Kidney (tissue), 14 donors: ENCODE data around the gene GLIS1. TPM values are rescaled to one million over a fixed set of nuclear protein-coding genes. Genes with fewer than 3 reads are reported as not detected.

Experiments
- DNase-seq, 5 donors: peaks; one replicate each; pipeline ENCODE4 v3.0.0-alpha.2; 2013 to 2020
- FAIRE-seq: peaks from 2 replicates; lab custom pipeline; 2012; peaks lifted over from hg19 to GRCh38; lab: Jason Lieb, UNC
- H3K27ac ChIP-seq, 2 donors: one replicate each; pipeline ENCODE4 v1.7.0; 2013; ENCODE audit warnings: low read depth in 2 of 2, low read length in 2 of 2, inconsistent platforms in 1 of 2
- H3K27me3 ChIP-seq: one replicate; pipeline ENCODE4 v1.7.1; 2013; ENCODE audit warnings: low read length, inconsistent platforms; ENCODE audit not compliant: control insufficient read depth, insufficient read depth
- H3K36me3 ChIP-seq, 3 donors: one replicate each; pipeline versions ENCODE4 v1.7.0 to v1.7.1; 2013; ENCODE audit warnings: low read length in 3 of 3, control low read depth in 1 of 3, inconsistent platforms in 1 of 3; ENCODE audit not compliant: insufficient read depth in 3 of 3, control insufficient read depth in 2 of 3
- H3K4me1 ChIP-seq, 3 donors: one replicate each; pipeline versions ENCODE4 v1.7.0 to v1.7.1; 2013; ENCODE audit warnings: low read length in 3 of 3, inconsistent platforms in 1 of 3, low read depth in 1 of 3; ENCODE audit not compliant: control insufficient read depth in 2 of 3, insufficient read depth in 2 of 3
- H3K4me3 ChIP-seq, 3 donors: one replicate each; pipeline versions ENCODE4 v1.7.0 to v1.8.1; 2013; ENCODE audit warnings: low read length in 3 of 3, control low read depth in 1 of 3, inconsistent platforms in 1 of 3
- H3K9ac ChIP-seq, 3 donors: one replicate each; pipeline versions ENCODE4 v1.7.0 to v1.7.1; 2013; ENCODE audit warnings: low read length in 3 of 3, control low read depth in 1 of 3, inconsistent platforms in 1 of 3
- H3K9me3 ChIP-seq, 3 donors: one replicate each; pipeline versions ENCODE4 v1.7.0 to v1.7.1; 2013; ENCODE audit warnings: low read length in 3 of 3, control low read depth in 1 of 3, inconsistent platforms in 1 of 3; ENCODE audit not compliant: control insufficient read depth in 2 of 3, insufficient read depth in 1 of 3
- intact Hi-C: fragments of 100-400 bp; cut with DNase I; formaldehyde crosslinking; loops from one replicate; pipeline ENCODE4 v1.11.1; 2022
- polyA plus RNA-seq: library from polyadenylated mRNA; stranded (reverse); fragments of 350-450 nt; fragmentation: Illumina TruSeq; extraction: RNeasy Lipid Tissue Mini Kit (QIAGEN cat#74804); gene quantifications from one replicate; pipeline ENCODE4 v1.2.3, GENCODE V29; 2014; ENCODE audit warnings: low read depth, low replicate concordance; ENCODE audit not compliant: insufficient read depth
- total RNA-seq: library from RNA; stranded (reverse); fragmentation: NEBNext Ultra II Directional; extraction: Animal tissue kit (Norgen Biotek cat#: 25700); gene quantifications from one replicate; pipeline ENCODE4 v1.2.1, GENCODE V29; 2021
- TF ChIP-seq, protein P1 (sequence below): IDR thresholded peaks from 3 replicates; pipeline ENCODE4 v1.5.1; 2012; ENCODE audit warnings: mild to moderate bottlenecking, moderate library complexity, borderline replicate concordance; ENCODE audit not compliant: insufficient read depth; ENCODE audit errors: extremely low read depth
- donor health status: control.
- donor health status: control.
- donor health status: control.
- donor health status: control.
- donor health status: control.
- donor health status: DM: yes; HTN: yes; CAD: no.
- donor health status: Normal renal cell carcinoma (clear cell type).

The GLIS1 gene
- total and polyA plus RNA-seq, 2 donors from 2014 or later: 3.3 to 3.7 TPM

DNA sequence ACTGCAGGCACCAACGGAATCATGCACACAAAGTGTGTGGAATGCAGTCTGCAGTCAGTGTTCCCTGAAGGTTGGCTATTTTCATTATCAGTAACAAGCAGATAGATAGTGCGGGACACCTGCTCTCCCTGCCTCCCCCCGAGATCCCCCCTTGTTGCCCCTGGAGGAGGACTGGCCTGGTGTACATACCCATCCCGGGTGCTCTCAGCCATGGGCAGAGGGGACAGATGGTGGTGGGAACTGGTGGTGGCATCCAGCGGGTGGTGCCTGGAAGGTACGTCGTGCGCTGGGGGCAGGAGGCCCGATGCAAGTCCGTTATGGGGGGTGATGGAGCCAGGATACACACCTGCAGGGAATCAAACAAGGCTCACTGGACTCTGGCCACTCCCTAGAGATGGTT is 224.5 kb downstream of the GLIS1 start:
- peaks cover 0 to 2% (median 0%) of the 10 kb centered on the region in 3 donors for H3K36me3 ChIP-seq
- FAIRE-seq (no peak), DNase-seq (no peak)
- peaks cover 0 to 7% (median 0%) of the 10 kb centered on the region in 3 donors for H3K4me1 ChIP-seq
- H3K9me3 ChIP-seq: no peaks in the 10 kb centered on the region
- intact Hi-C loops: no loop called here
- no peaks in the 10 kb centered on the region for H3K27me3 ChIP-seq
- TF ChIP-seq, protein P1, sequence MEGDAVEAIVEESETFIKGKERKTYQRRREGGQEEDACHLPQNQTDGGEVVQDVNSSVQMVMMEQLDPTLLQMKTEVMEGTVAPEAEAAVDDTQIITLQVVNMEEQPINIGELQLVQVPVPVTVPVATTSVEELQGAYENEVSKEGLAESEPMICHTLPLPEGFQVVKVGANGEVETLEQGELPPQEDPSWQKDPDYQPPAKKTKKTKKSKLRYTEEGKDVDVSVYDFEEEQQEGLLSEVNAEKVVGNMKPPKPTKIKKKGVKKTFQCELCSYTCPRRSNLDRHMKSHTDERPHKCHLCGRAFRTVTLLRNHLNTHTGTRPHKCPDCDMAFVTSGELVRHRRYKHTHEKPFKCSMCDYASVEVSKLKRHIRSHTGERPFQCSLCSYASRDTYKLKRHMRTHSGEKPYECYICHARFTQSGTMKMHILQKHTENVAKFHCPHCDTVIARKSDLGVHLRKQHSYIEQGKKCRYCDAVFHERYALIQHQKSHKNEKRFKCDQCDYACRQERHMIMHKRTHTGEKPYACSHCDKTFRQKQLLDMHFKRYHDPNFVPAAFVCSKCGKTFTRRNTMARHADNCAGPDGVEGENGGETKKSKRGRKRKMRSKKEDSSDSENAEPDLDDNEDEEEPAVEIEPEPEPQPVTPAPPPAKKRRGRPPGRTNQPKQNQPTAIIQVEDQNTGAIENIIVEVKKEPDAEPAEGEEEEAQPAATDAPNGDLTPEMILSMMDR: no peak
- no peak overlapping the region for H3K4me3 ChIP-seq
- H3K9ac ChIP-seq: no peak overlapping the region
- H3K27ac ChIP-seq: no peak overlapping the region

DNA sequence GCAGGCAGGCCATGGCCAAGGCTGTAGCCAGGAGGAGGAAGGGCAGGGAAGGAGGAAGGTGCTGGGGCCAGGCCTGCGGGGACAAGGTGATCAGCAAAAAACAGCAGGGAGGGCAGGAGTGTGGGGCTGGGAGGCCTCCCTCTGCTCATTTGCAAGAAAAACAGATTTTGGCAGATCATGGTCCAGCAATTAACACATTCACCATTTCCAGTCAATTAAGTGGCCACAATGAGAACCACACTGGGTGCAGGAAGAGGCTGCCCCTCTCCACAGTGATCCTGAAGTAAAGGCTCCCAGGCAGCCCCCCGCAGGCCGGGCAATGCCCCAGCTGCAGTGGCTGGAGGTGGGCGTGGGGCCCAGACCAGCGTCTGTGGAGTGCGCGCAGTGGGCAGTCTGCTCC is 225.1 kb downstream of the GLIS1 start:
- H3K27me3 ChIP-seq: no peaks in the 10 kb centered on the region
- H3K36me3 ChIP-seq: peaks cover 0 to 2% (median 0%) of the 10 kb centered on the region in 3 donors
- H3K9me3 ChIP-seq: no peaks in the 10 kb centered on the region
- intact Hi-C loops: no loop called here
- H3K9ac ChIP-seq: no peak overlapping the region
- H3K4me3 ChIP-seq: no peak overlapping the region
- no peak for FAIRE-seq
- peaks cover 0 to 6% (median 0%) of the 10 kb centered on the region in 3 donors for H3K4me1 ChIP-seq
- no peak overlapping the region for H3K27ac ChIP-seq
- TF ChIP-seq, protein P1: no peak
- DNase-seq: no peak

DNA sequence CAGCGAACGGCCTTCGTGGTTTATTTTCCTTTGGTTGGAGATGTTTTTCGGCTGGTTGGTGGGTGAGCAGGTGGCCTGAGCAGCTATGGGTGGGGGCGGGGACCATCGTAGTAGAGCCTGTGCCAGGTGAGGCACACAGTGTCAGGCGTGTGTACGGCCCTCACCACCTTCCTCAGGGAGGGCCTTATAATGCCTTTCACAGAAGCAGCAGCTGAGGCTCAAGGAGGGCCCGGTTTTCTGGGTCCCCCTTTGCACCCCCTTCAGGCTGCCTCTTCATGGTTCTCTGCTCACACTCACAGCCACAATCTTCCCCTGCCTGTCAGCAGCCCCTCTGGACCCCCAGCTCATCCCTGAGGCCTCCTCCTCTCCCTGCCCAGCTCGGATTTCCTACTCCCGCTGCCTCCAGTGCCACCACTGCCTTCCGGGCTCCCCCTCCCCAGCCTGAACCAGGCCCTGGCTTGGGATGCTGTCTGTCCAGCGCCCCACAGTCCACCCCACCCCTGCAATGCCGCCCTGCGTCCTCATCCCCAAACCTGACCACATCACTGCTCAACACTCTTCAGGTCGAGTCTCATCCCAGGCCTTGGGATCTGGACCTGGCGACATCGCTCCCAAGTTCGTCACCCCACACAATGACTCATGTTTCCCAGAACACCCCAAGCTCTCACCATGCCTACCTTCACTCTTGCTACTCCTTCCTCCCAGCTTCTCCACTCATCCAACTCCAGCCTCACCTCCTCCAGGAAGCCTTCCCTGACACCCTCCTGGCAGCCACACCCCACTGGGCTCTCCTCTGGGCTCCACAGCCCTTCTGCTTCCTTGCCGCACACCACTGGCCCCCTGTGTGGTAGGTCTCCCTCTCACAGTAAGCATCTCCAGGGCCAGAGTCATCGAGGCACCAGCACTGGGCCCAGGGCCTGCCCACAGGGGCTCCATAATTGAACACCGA is 225.9 kb downstream of the GLIS1 start:
- H3K27ac ChIP-seq: no peak overlapping the region
- peak in 3 of 5 donors; percentile 45 to 62 (median 60) for DNase-seq

More for the DNA sequence above, 225.9 kb downstream of the GLIS1 start:
- H3K4me1 ChIP-seq: peaks cover 0 to 6% (median 0%) of the 10 kb centered on the region in 3 donors
- H3K27me3 ChIP-seq: no peaks in the 10 kb centered on the region
- no peak overlapping the region for H3K9ac ChIP-seq
- H3K9me3 ChIP-seq: no peaks in the 10 kb centered on the region
- no peak for FAIRE-seq
- H3K36me3 ChIP-seq: peaks cover 0 to 2% (median 0%) of the 10 kb centered on the region in 3 donors
- intact Hi-C loops: no loop called here
- H3K4me3 ChIP-seq: no peak overlapping the region
- TF ChIP-seq, protein P1: no peak
